ENCODE data around the gene TMEM165.

Gene TMEM165

DNA sequence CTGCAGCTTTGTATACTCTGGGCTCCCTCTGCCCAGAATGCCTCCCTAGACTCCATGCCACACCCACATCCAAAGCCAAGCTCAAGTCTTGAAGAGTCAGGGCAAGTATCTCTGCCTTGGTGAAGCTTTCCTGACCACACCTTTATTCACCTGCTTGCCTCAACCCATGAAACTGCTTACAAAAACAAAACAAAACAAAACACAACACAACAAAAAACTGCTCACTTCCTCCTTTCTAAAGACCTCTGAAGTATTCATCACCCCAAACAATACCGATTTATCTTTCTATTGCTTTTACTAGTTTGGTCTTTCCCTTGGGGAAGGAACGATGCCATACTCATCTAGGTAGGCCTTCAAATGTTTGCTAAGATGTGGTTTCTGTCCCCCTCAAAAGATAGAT is 45.0 kb downstream of the TMEM165 start:
- H3K4me1 Mint-ChIP-seq (ENCODE audit: low read depth) = peaks cover 4% of the 10 kb centered on the region

GRCh38 chr4:55442541-55442940 is 46.8 kb downstream of the TMEM165 start:
- H3K9me3 Mint-ChIP-seq = no peaks in the 10 kb centered on the region
- peaks cover 28% of the 10 kb centered on the region for H3K36me3 Mint-ChIP-seq (ENCODE audit: low read depth)
- no peak for DNase-seq (ENCODE audit: low spot score)
- peaks cover 4% of the 10 kb centered on the region for H3K4me1 Mint-ChIP-seq (ENCODE audit: low read depth)
- H3K27me3 Mint-ChIP-seq (ENCODE audit: low read depth) = no peaks in the 10 kb centered on the region
- H3K4me3 Mint-ChIP-seq = no peak overlapping the region
- no peak overlapping the region for H3K27ac Mint-ChIP-seq

More for the DNA sequence above, 45.0 kb downstream of the TMEM165 start:
- H3K36me3 Mint-ChIP-seq (ENCODE audit: low read depth) = peaks cover 33% of the 10 kb centered on the region
- H3K27ac Mint-ChIP-seq = no peak overlapping the region
- DNase-seq (ENCODE audit: low spot score) = no peak
- H3K9me3 Mint-ChIP-seq = no peaks in the 10 kb centered on the region
- no peaks in the 10 kb centered on the region for H3K27me3 Mint-ChIP-seq (ENCODE audit: low read depth)
- H3K4me3 Mint-ChIP-seq = no peak overlapping the region

GRCh38 chr4:55444827-55445226 is 49.1 kb downstream of the TMEM165 start:
- Mint-ChIP-seq H3K4me1 (ENCODE audit: low read depth) (peaks cover 8% of the 10 kb centered on the region), H3K36me3 (ENCODE audit: low read depth) (peaks cover 20% of the 10 kb centered on the region), H3K9me3 (no peaks in the 10 kb centered on the region)

GRCh38 chr4:55445921-55446577 is 50.3 kb downstream of the TMEM165 start:
- Mint-ChIP-seq H3K27me3 (ENCODE audit: low read depth) (no peaks in the 10 kb centered on the region), H3K4me3 (no peak overlapping the region), H3K9me3 (no peaks in the 10 kb centered on the region), H3K27ac (no peak overlapping the region), H3K36me3 (ENCODE audit: low read depth) (peaks cover 18% of the 10 kb centered on the region), H3K4me1 (ENCODE audit: low read depth) (peaks cover 8% of the 10 kb centered on the region)
- DNase-seq (ENCODE audit: low spot score) = no peak

More at GRCh38 chr4:55444827-55445226, 49.1 kb downstream of the TMEM165 start:
- Mint-ChIP-seq H3K4me3 (no peak overlapping the region), H3K27me3 (ENCODE audit: low read depth) (no peaks in the 10 kb centered on the region), H3K27ac (no peak overlapping the region)
- DNase-seq (ENCODE audit: low spot score) = no peak

GRCh38 chr4:55446578-55446922 is 50.8 kb downstream of the TMEM165 start:
- Mint-ChIP-seq H3K9me3 (no peaks in the 10 kb centered on the region), H3K36me3 (ENCODE audit: low read depth) (peaks cover 19% of the 10 kb centered on the region), H3K27me3 (ENCODE audit: low read depth) (no peaks in the 10 kb centered on the region), H3K4me1 (ENCODE audit: low read depth) (peaks cover 8% of the 10 kb centered on the region), H3K27ac (no peak overlapping the region), H3K4me3 (no peak overlapping the region)
- DNase-seq (ENCODE audit: low spot score) = no peak

DNA sequence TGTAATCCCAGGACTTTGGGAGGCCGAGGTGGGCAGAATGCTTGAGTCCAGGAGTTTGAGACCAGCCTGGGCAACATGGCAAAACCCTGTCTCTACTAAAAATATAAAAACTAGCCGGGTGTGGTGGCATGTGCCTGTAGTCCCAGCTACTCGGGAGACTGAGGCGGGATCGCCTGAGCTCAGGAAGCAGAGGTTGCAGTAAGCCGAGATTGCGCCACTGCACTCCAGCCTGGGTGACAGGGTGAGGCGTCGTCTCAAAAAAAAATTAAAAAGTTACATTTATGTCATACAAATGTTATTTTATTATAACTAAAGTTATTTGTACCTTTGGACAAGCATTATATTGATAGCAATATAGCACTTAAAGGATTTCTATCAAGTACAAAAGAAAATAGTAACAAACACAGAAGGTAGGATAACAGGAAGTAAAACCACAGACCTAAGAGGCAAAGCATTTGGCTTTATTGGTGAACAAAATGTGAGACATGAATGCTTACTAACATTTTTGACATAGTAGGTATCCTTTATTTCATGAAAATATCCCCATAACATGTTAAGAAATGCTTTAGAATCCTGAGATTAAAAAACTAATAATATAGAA is 51.5 kb downstream of the TMEM165 start:
- Mint-ChIP-seq H3K4me3 (no peak overlapping the region), H3K36me3 (ENCODE audit: low read depth) (peaks cover 18% of the 10 kb centered on the region), H3K4me1 (ENCODE audit: low read depth) (peaks cover 8% of the 10 kb centered on the region), H3K27me3 (ENCODE audit: low read depth) (no peaks in the 10 kb centered on the region), H3K27ac (no peak overlapping the region), H3K9me3 (no peaks in the 10 kb centered on the region)
- no peak for DNase-seq (ENCODE audit: low spot score)

DNA sequence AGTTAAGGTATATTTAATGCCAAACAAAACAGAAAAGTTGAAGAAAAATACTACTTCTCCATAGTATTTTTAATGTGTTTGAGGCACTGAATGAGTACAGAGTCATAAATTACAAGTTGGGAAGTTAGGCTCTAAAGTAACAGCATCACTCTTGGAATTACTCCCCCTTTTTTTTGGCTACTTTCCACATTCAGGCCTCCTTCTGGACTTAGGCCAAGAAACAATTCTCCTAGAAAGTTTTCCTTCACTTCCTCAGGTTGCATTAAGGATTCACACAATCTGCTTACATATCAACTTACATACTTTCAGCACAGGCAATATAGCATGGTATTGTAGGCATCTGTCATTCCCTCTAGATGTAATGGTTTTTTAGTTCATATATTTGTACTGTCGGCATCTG is 52.1 kb downstream of the TMEM165 start:
- no peak for DNase-seq (ENCODE audit: low spot score)
- Mint-ChIP-seq H3K9me3 (no peaks in the 10 kb centered on the region), H3K4me1 (ENCODE audit: low read depth) (peaks cover 5% of the 10 kb centered on the region), H3K27me3 (ENCODE audit: low read depth) (no peaks in the 10 kb centered on the region), H3K36me3 (ENCODE audit: low read depth) (peaks cover 18% of the 10 kb centered on the region), H3K27ac (no peak overlapping the region), H3K4me3 (no peak overlapping the region)

DNA sequence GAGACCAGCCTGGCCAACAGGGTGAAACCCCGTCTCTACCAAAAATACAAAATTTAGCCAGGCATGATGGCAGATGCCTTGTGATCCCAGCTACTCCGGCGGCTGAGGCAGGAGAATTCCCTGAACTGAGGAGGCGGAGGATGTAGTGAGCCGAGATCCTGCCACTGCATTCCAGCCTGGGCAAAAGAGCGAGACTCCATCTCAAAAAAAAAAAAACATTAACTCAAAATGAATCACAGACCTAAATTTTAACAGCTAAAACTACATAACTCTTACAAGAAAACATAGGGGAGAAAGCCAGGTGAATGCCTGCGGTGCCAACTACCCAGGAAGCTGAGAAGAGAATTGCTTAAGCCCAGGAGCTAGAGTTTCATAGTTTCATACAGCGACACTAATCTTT is 54.8 kb downstream of the TMEM165 start:
- Mint-ChIP-seq H3K9me3 (no peaks in the 10 kb centered on the region), H3K36me3 (ENCODE audit: low read depth) (peaks cover 18% of the 10 kb centered on the region), H3K27ac (no peak overlapping the region), H3K27me3 (ENCODE audit: low read depth) (no peaks in the 10 kb centered on the region), H3K4me1 (ENCODE audit: low read depth) (peaks cover 5% of the 10 kb centered on the region), H3K4me3 (no peak overlapping the region)
- DNase-seq (ENCODE audit: low spot score) = no peak

DNA sequence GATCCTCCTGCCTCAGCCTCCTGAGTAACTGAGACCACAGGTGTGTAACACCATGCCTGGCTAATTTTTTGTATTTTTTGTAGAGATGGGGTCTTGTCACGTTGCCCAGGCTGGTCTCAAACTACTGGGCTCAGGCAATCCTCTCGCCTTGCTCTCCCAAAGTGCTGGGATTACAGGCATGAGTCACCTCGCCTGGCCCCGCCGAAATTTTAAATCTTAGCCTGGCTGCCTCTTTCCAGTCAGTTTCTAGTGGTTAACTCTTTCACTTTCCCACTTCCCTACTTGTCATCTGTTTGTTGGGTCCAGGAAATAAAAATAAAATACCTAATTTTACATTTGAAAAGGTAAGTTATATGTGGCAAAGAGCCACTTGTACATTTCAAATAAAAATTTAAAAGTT is 62.4 kb downstream of the TMEM165 start:
- H3K27ac Mint-ChIP-seq = no peak overlapping the region
- no peak for DNase-seq (ENCODE audit: low spot score)
- no peaks in the 10 kb centered on the region for H3K27me3 Mint-ChIP-seq (ENCODE audit: low read depth)
- no peaks in the 10 kb centered on the region for H3K9me3 Mint-ChIP-seq
- no peak overlapping the region for H3K4me3 Mint-ChIP-seq
- H3K4me1 Mint-ChIP-seq (ENCODE audit: low read depth) = no peaks in the 10 kb centered on the region
- H3K36me3 Mint-ChIP-seq (ENCODE audit: low read depth) = no peaks in the 10 kb centered on the region

DNA sequence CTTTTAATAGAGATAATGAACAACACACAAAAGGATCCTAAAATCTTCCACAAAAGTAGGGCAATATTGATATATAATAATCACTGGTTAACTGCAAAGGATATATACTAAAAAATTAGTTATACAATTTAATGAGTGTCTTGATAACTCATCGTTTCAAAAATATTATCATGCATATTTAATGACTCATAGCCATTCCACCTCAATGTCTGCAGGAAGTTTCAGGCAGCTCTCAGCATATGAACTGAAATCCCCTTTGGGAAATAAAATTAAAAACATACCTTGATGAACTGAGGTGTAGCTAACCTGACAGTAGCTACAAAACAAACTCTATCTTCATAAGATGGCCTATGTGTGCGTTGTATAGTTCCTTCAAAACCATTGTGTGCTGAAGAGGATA is 62.9 kb downstream of the TMEM165 start:
- no peaks in the 10 kb centered on the region for H3K4me1 Mint-ChIP-seq (ENCODE audit: low read depth)
- no peak overlapping the region for H3K27ac Mint-ChIP-seq
- DNase-seq (ENCODE audit: low spot score) = no peak
- no peaks in the 10 kb centered on the region for H3K36me3 Mint-ChIP-seq (ENCODE audit: low read depth)
- no peak overlapping the region for H3K4me3 Mint-ChIP-seq
- H3K9me3 Mint-ChIP-seq = no peaks in the 10 kb centered on the region
- H3K27me3 Mint-ChIP-seq (ENCODE audit: low read depth) = no peaks in the 10 kb centered on the region

- H3K4me3 Mint-ChIP-seq = no peak overlapping the region
- H3K27me3 Mint-ChIP-seq (ENCODE audit: low read depth) = no peaks in the 10 kb centered on the region
- H3K36me3 Mint-ChIP-seq (ENCODE audit: low read depth) = peaks cover 7% of the 10 kb centered on the region
- H3K27ac Mint-ChIP-seq = no peak overlapping the region
- H3K4me1 Mint-ChIP-seq (ENCODE audit: low read depth) = no peaks in the 10 kb centered on the region
- H3K9me3 Mint-ChIP-seq = peaks cover 4% of the 10 kb centered on the region
- no peak for DNase-seq (ENCODE audit: low spot score)
Measured at GRCh38 chr4:55466001-55466400, 70.2 kb downstream of the TMEM165 start.

GRCh38 chr4:55468724-55469123 is 73.0 kb downstream of the TMEM165 start:
- Mint-ChIP-seq H3K4me3 (no peak overlapping the region), H3K27me3 (ENCODE audit: low read depth) (no peaks in the 10 kb centered on the region), H3K36me3 (ENCODE audit: low read depth) (peaks cover 7% of the 10 kb centered on the region), H3K27ac (no peak overlapping the region), H3K4me1 (ENCODE audit: low read depth) (no peaks in the 10 kb centered on the region), H3K9me3 (peaks cover 4% of the 10 kb centered on the region)
- no peak for DNase-seq (ENCODE audit: low spot score)

DNA sequence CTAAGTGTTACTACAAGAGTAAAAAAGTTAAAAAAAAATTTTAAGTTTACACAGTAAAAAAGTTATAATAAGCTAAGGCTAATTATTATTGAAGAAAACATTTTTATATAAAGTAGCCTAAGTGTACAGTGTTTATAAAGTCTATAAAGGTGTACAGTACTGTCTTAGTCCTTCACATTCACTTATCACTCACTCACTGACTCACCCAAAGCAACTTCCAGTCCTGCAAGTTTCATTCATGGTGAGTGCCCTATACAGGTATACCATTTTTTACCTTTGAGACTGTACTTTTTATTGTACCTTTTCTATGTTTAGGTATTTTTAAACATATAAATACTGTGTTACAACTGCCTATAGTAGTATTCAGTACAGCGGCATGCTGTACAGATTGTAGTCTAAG is 74.2 kb downstream of the TMEM165 start:
- Mint-ChIP-seq H3K4me3 (no peak overlapping the region), H3K9me3 (peaks cover 4% of the 10 kb centered on the region), H3K27me3 (ENCODE audit: low read depth) (no peaks in the 10 kb centered on the region), H3K36me3 (ENCODE audit: low read depth) (peaks cover 17% of the 10 kb centered on the region), H3K4me1 (ENCODE audit: low read depth) (peaks cover 2% of the 10 kb centered on the region), H3K27ac (no peak overlapping the region)
- no peak for DNase-seq (ENCODE audit: low spot score)
